Right lobe of liver (tissue), 6 donors: ENCODE results near the gene ATG101. TPM values are rescaled to one million over a fixed set of nuclear protein-coding genes. Genes with fewer than 3 reads are reported as not detected.

Source experiments
- ATAC-seq, 4 donors: fragments of 200-7000 bp; cut with Tn5 transposase; one replicate each; pipeline ENCODE4 v1.9.1; 2020; ENCODE audit warnings: mild to moderate bottlenecking in 4 of 4, moderate library complexity in 4 of 4
- DNase-seq, 3 donors: peaks; one replicate each; pipeline ENCODE4 v3.0.0-alpha.2; 2020
- H3K27ac ChIP-seq, 3 donors: fragments of 200-600 bp; one replicate each; pipeline ENCODE4 v1.8.0; 2022
- H3K27me3 ChIP-seq, 2 donors: fragments of 200-600 bp; one replicate each; pipeline ENCODE4 v1.8.0; 2022
- H3K36me3 ChIP-seq, 4 donors: fragments of 200-600 bp; sonication (generic) in 1 of 4; one replicate each; pipeline versions ENCODE4 v1.5.1 to v1.8.0; 2017 to 2022; ENCODE audit warnings: control low read depth in 1 of 4
- H3K4me1 ChIP-seq, 4 donors: fragments of 200-600 bp; sonication (generic) in 1 of 4; one replicate each; pipeline versions ENCODE4 v1.5.1 to v1.8.0; 2017 to 2022; ENCODE audit warnings: control low read depth in 1 of 4
- H3K4me3 ChIP-seq, 3 donors: fragments of 200-600 bp; one replicate each; pipeline ENCODE4 v1.8.0; 2022
- H3K9me3 ChIP-seq, 4 donors: fragments of 200-600 bp; sonication (generic) in 1 of 4; one replicate each; pipeline versions ENCODE4 v1.5.1 to v1.8.0; 2017 to 2022; ENCODE audit warnings: control low read depth in 1 of 4
- POLR2A ChIP-seq: fragments of 450-650 bp; IDR thresholded peaks from one replicate; pipeline ENCODE4 v1.6.1; 2017; ENCODE audit warnings: antibody characterized with exemption, mild to moderate bottlenecking
- WGBS: methylation state at CpG from one replicate; pipeline ENCODE4 v1.1.6; 2018; ENCODE audit warnings: low coverage, low lambda C conversion rate; ENCODE audit not compliant: insufficient coverage; ENCODE audit errors: missing lambda C conversion rate; 5-methylcytosine and 5-hydroxymethylcytosine counted together
- intact Hi-C, 2 donors: fragments of 100-400 bp; cut with DNase I; formaldehyde crosslinking; loops; one replicate each; pipeline versions ENCODE4 v1.11.2 to v1.14.1; 2022
- total RNA-seq, 6 experiments: library from RNA; depleted of rRNA in 2 of 6; stranded (reverse); fragments of >200 nt in 2 of 6; fragmentation: NEBNext Ultra II Directional in 3 of 6; extraction: Animal tissue kit (Norgen Biotek cat#: 25700) in 3 of 6; gene quantifications; one replicate each; pipeline versions ENCODE4 v1.1.0 to v1.2.4, GENCODE V29; 2016 to 2023
- TF ChIP-seq, protein P1 (sequence below), 4 donors: fragments of 200-600 bp in 3 of 4; fragments of 450-650 bp in 1 of 4; IDR thresholded peaks; one replicate each; pipeline versions ENCODE4 v1.5.1 to v1.8.0; 2016 to 2022; ENCODE audit warnings: antibody characterized with exemption in 4 of 4, mild to moderate bottlenecking in 2 of 4
- donor health status: DM: no; HTN: yes; CAD: no.
- donor health status: DM: no; HTN: no; CAD: no.
- donor health status: DM: no; HTN: no; CAD: no.
- donor health status: DM: no; HTN: yes; CAD: no.
- donor health status: DM: no; HTN: yes; CAD: no.

The ATG101 gene
- total RNA-seq, 6 experiments from 2014 or later: 17.4 to 29.7 (median 21.0) TPM

DNA sequence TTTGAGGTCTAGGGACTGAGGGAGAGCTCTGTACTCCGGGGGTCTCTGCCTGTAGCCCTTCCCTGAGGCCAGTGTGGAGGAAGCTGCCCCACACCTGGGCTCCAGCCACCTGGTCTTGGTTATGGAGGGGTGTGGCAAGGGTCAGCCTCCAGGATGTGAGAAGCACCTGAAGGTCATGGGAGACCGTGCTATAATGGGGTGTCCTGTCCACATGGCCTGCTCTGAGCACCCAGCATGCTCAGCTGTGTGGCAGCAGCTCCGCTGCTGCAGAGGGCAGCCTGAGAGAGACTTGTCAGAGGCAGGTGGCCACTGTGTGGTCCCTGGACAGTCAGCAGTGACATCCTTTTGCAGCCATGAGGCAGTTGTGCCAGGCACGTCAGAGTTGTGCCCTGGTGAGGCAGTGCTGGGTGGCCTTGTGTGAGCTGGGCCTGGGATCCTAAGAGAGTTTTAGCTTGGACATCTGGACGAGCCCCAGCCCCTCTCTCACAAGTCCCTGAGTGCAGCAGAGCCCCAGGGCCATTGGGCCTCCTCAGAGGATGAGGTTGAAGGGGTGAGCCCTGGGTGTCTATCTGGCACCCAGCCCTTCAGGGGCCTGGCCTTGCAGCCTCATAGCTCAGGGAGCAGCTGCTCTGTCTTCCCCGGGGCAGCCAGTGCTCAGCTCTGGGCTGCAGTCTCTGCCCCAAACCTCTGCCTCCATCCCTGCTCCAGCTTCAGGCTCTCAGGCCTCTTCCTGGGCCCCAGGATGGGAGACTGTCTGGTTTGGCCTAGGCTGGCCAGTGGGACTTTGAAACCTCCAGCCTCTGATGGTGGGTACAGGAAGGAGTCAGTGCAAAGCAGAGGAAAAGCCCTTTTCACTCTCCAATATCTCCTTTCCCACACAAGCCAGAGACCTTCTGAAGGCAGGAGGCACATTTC, 7.4 kb upstream of the ATG101 start:
- TF ChIP-seq, protein P1, sequence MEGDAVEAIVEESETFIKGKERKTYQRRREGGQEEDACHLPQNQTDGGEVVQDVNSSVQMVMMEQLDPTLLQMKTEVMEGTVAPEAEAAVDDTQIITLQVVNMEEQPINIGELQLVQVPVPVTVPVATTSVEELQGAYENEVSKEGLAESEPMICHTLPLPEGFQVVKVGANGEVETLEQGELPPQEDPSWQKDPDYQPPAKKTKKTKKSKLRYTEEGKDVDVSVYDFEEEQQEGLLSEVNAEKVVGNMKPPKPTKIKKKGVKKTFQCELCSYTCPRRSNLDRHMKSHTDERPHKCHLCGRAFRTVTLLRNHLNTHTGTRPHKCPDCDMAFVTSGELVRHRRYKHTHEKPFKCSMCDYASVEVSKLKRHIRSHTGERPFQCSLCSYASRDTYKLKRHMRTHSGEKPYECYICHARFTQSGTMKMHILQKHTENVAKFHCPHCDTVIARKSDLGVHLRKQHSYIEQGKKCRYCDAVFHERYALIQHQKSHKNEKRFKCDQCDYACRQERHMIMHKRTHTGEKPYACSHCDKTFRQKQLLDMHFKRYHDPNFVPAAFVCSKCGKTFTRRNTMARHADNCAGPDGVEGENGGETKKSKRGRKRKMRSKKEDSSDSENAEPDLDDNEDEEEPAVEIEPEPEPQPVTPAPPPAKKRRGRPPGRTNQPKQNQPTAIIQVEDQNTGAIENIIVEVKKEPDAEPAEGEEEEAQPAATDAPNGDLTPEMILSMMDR (IDR thresholded peaks at IDR 0.05): no peak
- no peak for TF ChIP-seq POLR2A
- intact Hi-C loops: no loop called here
- Histone ChIP-seq H3K36me3 (no peaks in the 10 kb centered on the region), H3K27me3 (no peaks in the 10 kb centered on the region), H3K27ac (no peak overlapping the region), H3K4me3 (no peak overlapping the region), H3K4me1 (no peaks in the 10 kb centered on the region), H3K9me3 (no peaks in the 10 kb centered on the region)
- no CpG with 5 or more reads among the region's 6 CpGs for WGBS
- ATAC-seq (no peak), DNase-seq (no peak)

DNA sequence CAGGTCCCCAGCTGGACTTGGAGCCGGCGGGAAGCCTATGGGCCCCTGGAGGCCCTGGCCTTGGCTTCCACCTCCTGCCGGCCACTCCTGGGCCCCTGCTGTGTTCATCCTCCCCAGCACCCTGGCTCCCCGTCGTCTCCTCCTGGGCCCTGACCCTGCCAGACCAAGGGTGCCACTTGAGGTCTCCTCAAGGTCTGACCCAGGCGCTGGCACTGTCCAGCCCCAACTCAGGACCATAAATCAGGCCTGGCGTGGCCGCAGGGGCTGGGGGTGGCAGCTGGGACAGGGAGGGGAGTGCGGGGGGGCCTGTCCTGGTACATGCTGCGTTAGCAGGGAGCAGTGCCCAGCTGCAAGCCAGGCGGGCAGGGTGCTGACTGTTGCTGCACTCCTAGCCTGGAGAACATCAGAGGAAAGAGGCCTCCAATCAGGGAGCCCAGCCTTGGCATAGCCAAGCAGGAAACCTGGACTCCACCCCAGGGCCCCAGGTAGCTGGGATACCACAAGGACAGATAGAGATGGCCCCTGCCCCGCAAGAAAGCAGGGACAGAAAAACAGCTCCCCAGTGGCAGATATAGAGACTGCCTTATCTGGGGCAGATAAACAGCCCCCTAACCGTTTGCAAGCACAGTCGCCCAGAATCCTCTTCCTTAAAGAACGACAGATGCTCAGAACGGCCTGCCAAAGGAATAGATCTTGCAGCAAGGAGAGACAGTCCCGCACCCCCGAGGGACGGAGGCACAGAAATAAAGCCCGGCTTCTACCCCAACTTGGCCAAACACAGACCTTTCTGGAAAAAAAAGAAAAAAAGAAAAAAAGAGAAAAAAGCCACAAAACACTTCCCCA, 6.5 kb upstream of the ATG101 start:
- DNase-seq (no peak), ATAC-seq (no peak)
- no peak for TF ChIP-seq POLR2A
- TF ChIP-seq, protein P1 (IDR thresholded peaks at IDR 0.05): no peak
- Histone ChIP-seq H3K27ac (no peak overlapping the region), H3K9me3 (no peaks in the 10 kb centered on the region), H3K4me3 (no peak overlapping the region), H3K4me1 (no peaks in the 10 kb centered on the region), H3K27me3 (no peaks in the 10 kb centered on the region), H3K36me3 (no peaks in the 10 kb centered on the region)
- WGBS: 64% methylated on average over 6 of the region's 20 CpGs
- intact Hi-C loops: no loop called here

DNA sequence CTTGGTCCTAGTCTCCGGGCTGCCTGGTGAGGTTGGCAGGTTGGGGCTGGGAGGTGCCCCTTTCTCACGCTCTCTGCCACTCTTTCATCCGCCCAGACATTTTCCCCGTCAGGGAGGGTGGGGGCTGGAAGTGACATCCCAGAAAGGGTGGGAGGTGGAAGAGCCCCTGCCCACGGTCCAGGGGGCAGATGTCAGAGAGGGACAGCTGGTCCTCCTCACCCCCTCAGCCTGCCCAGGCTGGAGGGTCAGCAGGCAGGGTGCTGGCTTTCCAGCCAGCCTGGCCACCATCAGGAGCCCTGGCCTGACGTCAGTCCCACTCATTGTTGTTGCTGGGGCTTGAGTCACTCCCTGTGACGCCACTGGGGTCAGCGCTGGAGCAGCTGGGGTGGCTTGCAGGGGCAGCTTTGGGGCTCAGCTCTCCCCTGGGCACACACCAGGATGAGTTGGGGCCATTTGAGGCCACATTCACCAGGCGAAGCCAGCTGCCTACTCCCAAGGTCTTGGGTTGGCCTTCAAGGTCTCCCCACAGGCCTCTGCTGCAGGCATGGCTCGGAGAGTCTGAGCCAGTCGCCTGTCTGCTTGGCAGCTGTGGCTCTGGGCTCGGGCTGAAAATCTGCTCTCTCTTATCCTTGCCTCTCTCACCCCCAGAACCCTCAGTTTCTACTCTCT, 5.7 kb upstream of the ATG101 start:
- 70% methylated on average over 2 of the region's 12 CpGs for WGBS
- Histone ChIP-seq H3K9me3 (no peaks in the 10 kb centered on the region), H3K4me3 (no peak overlapping the region), H3K36me3 (no peaks in the 10 kb centered on the region), H3K27me3 (no peaks in the 10 kb centered on the region), H3K27ac (no peak overlapping the region), H3K4me1 (no peaks in the 10 kb centered on the region)
- DNase-seq (no peak), ATAC-seq (peak in 2 of 4 donors; percentile 8 to 20)
- no peak for TF ChIP-seq POLR2A
- TF ChIP-seq, protein P1 (IDR thresholded peaks at IDR 0.05): no peak
- intact Hi-C loops: no loop called here

DNA sequence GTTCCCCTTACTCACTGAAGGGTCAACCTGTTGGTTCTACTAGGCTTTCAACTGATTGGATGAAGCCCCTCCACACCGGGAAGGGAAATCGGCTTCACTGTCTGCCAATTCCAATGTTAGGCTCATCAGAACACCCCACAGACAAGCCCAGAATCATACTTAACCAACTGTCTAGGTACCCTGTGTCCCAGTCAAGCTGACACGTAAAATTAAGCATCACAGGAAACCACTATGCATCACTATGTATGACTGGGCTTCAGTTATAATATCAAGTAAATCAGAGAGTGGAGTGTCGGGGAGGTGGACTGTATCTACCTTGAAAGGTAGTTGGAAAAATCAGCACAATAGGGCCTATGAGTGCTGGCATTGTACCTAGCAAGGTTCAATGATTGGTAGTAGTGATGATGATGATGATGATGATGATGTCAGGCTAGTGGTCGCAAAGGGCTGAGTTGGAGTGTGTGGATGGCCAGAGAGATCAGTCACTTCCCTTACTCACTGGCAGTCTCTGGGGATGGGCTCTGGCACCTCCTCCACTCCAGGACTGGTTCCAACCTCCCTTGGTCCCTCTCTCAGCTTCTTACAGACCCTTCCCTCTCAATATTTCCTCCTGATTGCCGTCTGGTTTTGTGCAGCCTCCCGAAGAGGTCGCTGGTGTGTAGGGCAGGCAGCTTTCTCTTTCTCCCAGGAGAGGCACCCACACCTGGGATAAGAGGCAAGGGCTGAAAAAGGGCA, 3.3 kb upstream of the ATG101 start:
- TF ChIP-seq, protein P1 (IDR thresholded peaks at IDR 0.05): no peak
- H3K36me3 ChIP-seq: no peaks in the 10 kb centered on the region
- H3K4me3 ChIP-seq: no peak overlapping the region
- 38% methylated on average over 5 of the region's 8 CpGs for WGBS
- DNase-seq (no peak), ATAC-seq (no peak)
- H3K27ac ChIP-seq: no peak overlapping the region
- H3K27me3 ChIP-seq: no peaks in the 10 kb centered on the region
- peaks cover 0 to 13% (median 6%) of the 10 kb centered on the region in 4 donors for H3K4me1 ChIP-seq
- H3K9me3 ChIP-seq: no peaks in the 10 kb centered on the region
- intact Hi-C loops: no loop called here
